ENCODE results near the gene PPP1R3D. TPM values are rescaled to one million over a fixed set of nuclear protein-coding genes. Genes with fewer than 3 reads are reported as not detected.

Gene PPP1R3D
- total and polyA plus RNA-seq, 2 of the 8 experiments (the other 6 are each of a cell fraction or from before 2014, with no cell fraction given): 1.4 to 3.9 TPM

GRCh38 chr20:59972037-59972801, 32.1 kb upstream of the PPP1R3D start:
- no peak overlapping the region for H3K14ac ChIP-seq (ENCODE audit: insufficient read length)
- no peaks in the 10 kb centered on the region for H3K9me3 ChIP-seq (ENCODE audit: insufficient read depth in 2 of 2, low read depth in 1 of 2, low read length in 1 of 2)
- ChIA-PET POLR2A (ENCODE audit: partially characterized antibody) (no interaction called here), CTCF (ENCODE audit: partially characterized antibody) (interaction anchor here (0.6 to 3.0 kb wide), 5 partner anchors 8 to 63 kb away, joined by 3 to 8 read pairs (median 4); partner anchors contain the start of gene CDH26)
- no peak overlapping the region for H2BK20ac ChIP-seq (ENCODE audit: low read length)
- no peak overlapping the region for H2AK5ac ChIP-seq (ENCODE audit: low read depth, low read length)
- no peaks in the 10 kb centered on the region for H3K79me2 ChIP-seq (ENCODE audit: control insufficient read depth in 1 of 2, insufficient read depth in 2 of 2, low read length in 2 of 2)
- H4K91ac ChIP-seq (replicated peaks; ENCODE audit: insufficient read length, low read length): no peak overlapping the region
- H3K56ac ChIP-seq (replicated peaks; ENCODE audit: insufficient read length, low read depth, low read length): no peak overlapping the region
- DNase-seq (ENCODE audit: low read depth in 1 of 2, low spot score in 2 of 2) (no peak), FAIRE-seq (no peak)
- no peak overlapping the region for H3K18ac ChIP-seq (ENCODE audit: extremely low read depth, low read length)
- H3K4ac ChIP-seq (replicated peaks; ENCODE audit: insufficient read length, low read depth, low read length): no peak overlapping the region
- no peak overlapping the region for H2BK15ac ChIP-seq (ENCODE audit: low read length)
- no peak overlapping the region for H3K27ac ChIP-seq (ENCODE audit: low read depth, low read length)
- no peak overlapping the region for H3K9ac ChIP-seq (replicated peaks in 1 of 4; ENCODE audit: extremely low read depth in 1 of 4, low read depth in 3 of 4, low read length in 3 of 4)
- H3K4me1 ChIP-seq (replicated peaks in 1 of 4; ENCODE audit: control insufficient read depth in 3 of 4, insufficient read depth in 4 of 4, low read length in 3 of 4): no peaks in the 10 kb centered on the region; a peak in 1 of 7 replicates
- H2BK120ac ChIP-seq (replicated peaks; ENCODE audit: low read depth, low read length): no peak overlapping the region
- H3K4me2 ChIP-seq (ENCODE audit: insufficient read depth in 1 of 2, low read depth in 2 of 2, low read length in 2 of 2): no peak overlapping the region
- no peaks in the 10 kb centered on the region for H4K20me1 ChIP-seq (replicated peaks in 1 of 2; ENCODE audit: control insufficient read depth in 1 of 2, insufficient read depth in 2 of 2, low read length in 2 of 2)
- no peaks in the 10 kb centered on the region for H3K27me3 ChIP-seq (replicated peaks in 1 of 4; ENCODE audit: control insufficient read depth in 3 of 4, extremely low read depth in 1 of 4, insufficient read depth in 3 of 4, low read length in 3 of 4)
- H2AFZ ChIP-seq (ENCODE audit: low read length): no peak overlapping the region
- no peaks in the 10 kb centered on the region for H3K79me1 ChIP-seq (ENCODE audit: low read depth, low read length)
- no peak overlapping the region for H4K5ac ChIP-seq (ENCODE audit: insufficient read length, low read depth, low read length)
- no peak overlapping the region for H2BK5ac ChIP-seq (ENCODE audit: low read depth, low read length)
- H3K4me3 ChIP-seq (ENCODE audit: extremely low read depth in 1 of 4, insufficient read depth in 2 of 4, low read depth in 3 of 4, low read length in 4 of 4): no peak overlapping the region
- WGBS, 2 experiments (ENCODE audit: extremely low coverage in 1 of 2, insufficient coverage in 1 of 2, insufficient read length in 1 of 2, insufficient replicate concordance in 2 of 2, low coverage in 1 of 2, low lambda C conversion rate in 2 of 2, missing lambda C conversion rate in 1 of 2): 90% methylated on average over 12 of the region's 12 CpGs; no CpG with 5 or more reads in 1 of the 2 experiments
- no peaks in the 10 kb centered on the region for H3K36me3 ChIP-seq (ENCODE audit: control insufficient read depth in 2 of 4, insufficient read depth in 4 of 4, low read length in 3 of 4)
- TF ChIP-seq RFX5 (IDR thresholded peaks at IDR 0.05; ENCODE audit: borderline replicate concordance, low read depth, low read length) (no peak), TAF1 (IDR thresholded peaks at IDR 0.05; ENCODE audit: low read depth, low read length) (no peak), SP1 (IDR thresholded peaks at IDR 0.05; ENCODE audit: low read depth, low read length) (no peak)
- no peak overlapping the region for H3K23ac ChIP-seq (ENCODE audit: insufficient read length)
- no peak overlapping the region for H2BK12ac ChIP-seq (ENCODE audit: low read depth, low read length)
- H4K8ac ChIP-seq (ENCODE audit: extremely low read depth, insufficient read depth, low read length): no peak overlapping the region
- no peaks in the 10 kb centered on the region for H3K23me2 ChIP-seq (ENCODE audit: low read depth, low read length)

Measured in H1 (cell line).